GM08714 (cell line): ENCODE measurements around the gene SPTAN1.

Experiments used
- H3K4me3 ChIP-seq: fragments of 200-500 bp; sonication (Bioruptor generic); 2 replicates; pipeline ENCODE4 v1.5.1; 2014; ENCODE audit warnings: mild to moderate bottlenecking, low read length, inconsistent platforms
- ZNF274 ChIP-seq: IDR thresholded peaks from 2 replicates; pipeline ENCODE4 v1.6.1; 2012; ENCODE audit warnings: mild to moderate bottlenecking, low read depth, low read length

The SPTAN1 gene

GRCh38 chr9:128610897-128611296 lies 58.5 kb downstream of the SPTAN1 start:
- no peak overlapping the region for H3K4me3 ChIP-seq
- no peak for TF ChIP-seq ZNF274

- H3K4me3 ChIP-seq, result no peak overlapping the region
- TF ChIP-seq ZNF274, result no peak
Observed at GRCh38 chr9:128611600-128612394, 59.4 kb downstream of the SPTAN1 start.

GRCh38 chr9:128614728-128615127 lies 62.3 kb downstream of the SPTAN1 start:
- no peak for TF ChIP-seq ZNF274
- H3K4me3 ChIP-seq, result no peak overlapping the region

GRCh38 chr9:128615571-128615970 lies 63.2 kb downstream of the SPTAN1 start:
- no peak for TF ChIP-seq ZNF274

GRCh38 chr9:128617943-128618342 lies 65.6 kb downstream of the SPTAN1 start:
- no peak for TF ChIP-seq ZNF274
- H3K4me3 ChIP-seq, result no peak overlapping the region

More at GRCh38 chr9:128615571-128615970, 63.2 kb downstream of the SPTAN1 start:
- H3K4me3 ChIP-seq, result no peak overlapping the region

GRCh38 chr9:128619127-128619526 lies 66.7 kb downstream of the SPTAN1 start:
- H3K4me3 ChIP-seq, result no peak overlapping the region
- no peak for TF ChIP-seq ZNF274

GRCh38 chr9:128619779-128620178 lies 67.4 kb downstream of the SPTAN1 start:
- TF ChIP-seq ZNF274, result no peak
- H3K4me3 ChIP-seq, result no peak overlapping the region

GRCh38 chr9:128621730-128622455 lies 69.5 kb downstream of the SPTAN1 start:
- TF ChIP-seq ZNF274, result no peak
- H3K4me3 ChIP-seq, result no peak overlapping the region

GRCh38 chr9:128624566-128624965 lies 72.2 kb downstream of the SPTAN1 start:
- H3K4me3 ChIP-seq, result no peak overlapping the region
- TF ChIP-seq ZNF274, result no peak

- no peak for TF ChIP-seq ZNF274
- H3K4me3 ChIP-seq, result no peak overlapping the region
Observed at GRCh38 chr9:128625391-128626146, 73.2 kb downstream of the SPTAN1 start.

GRCh38 chr9:128626181-128626580 lies 73.8 kb downstream of the SPTAN1 start:
- no peak for TF ChIP-seq ZNF274
- no peak overlapping the region for H3K4me3 ChIP-seq

- H3K4me3 ChIP-seq, result no peak overlapping the region
- TF ChIP-seq ZNF274, result no peak
Observed at GRCh38 chr9:128627127-128627715, 74.8 kb downstream of the SPTAN1 start.

- TF ChIP-seq ZNF274, result no peak
Observed at GRCh38 chr9:128627906-128628305, 75.5 kb downstream of the SPTAN1 start.

GRCh38 chr9:128628471-128629048 lies 76.2 kb downstream of the SPTAN1 start:
- no peak for TF ChIP-seq ZNF274
- H3K4me3 ChIP-seq, result no peak overlapping the region

More at GRCh38 chr9:128627906-128628305, 75.5 kb downstream of the SPTAN1 start:
- no peak overlapping the region for H3K4me3 ChIP-seq
